T-helper 2 cell treated with Interferon-gamma antibody and Interleukin-4, amounts not matched to agents 5 μg/mL and 100 μg/mL, for 36 hours (primary cell): ENCODE data around the gene ANXA7.
A peak's percentile ranks its signal among the peaks of the same experiment; 100 is the strongest.

Experiments used
- DNase-seq: peaks from one replicate; pipeline ENCODE4 v3.0.0; 2021; ENCODE audit warnings: low spot score
- H3K27ac Mint-ChIP-seq: one replicate; pipeline ENCODE4 v1.8.0; 2021; ENCODE audit warnings: mild to moderate bottlenecking, mixed read lengths
- H3K27me3 Mint-ChIP-seq: one replicate; pipeline ENCODE4 v1.8.0; 2021; ENCODE audit warnings: low read depth, mixed read lengths
- H3K36me3 Mint-ChIP-seq: one replicate; pipeline ENCODE4 v1.8.0; 2021; ENCODE audit warnings: low read depth, mixed read lengths
- H3K4me1 Mint-ChIP-seq: one replicate; pipeline ENCODE4 v1.8.0; 2021; ENCODE audit warnings: low read depth, mixed read lengths
- H3K4me3 Mint-ChIP-seq: one replicate; pipeline ENCODE4 v1.8.0; 2022; ENCODE audit warnings: mild to moderate bottlenecking, moderate library complexity, mixed read lengths
- H3K9me3 Mint-ChIP-seq: one replicate; pipeline ENCODE4 v1.8.0; 2021; ENCODE audit warnings: mixed read lengths

Gene ANXA7

DNA sequence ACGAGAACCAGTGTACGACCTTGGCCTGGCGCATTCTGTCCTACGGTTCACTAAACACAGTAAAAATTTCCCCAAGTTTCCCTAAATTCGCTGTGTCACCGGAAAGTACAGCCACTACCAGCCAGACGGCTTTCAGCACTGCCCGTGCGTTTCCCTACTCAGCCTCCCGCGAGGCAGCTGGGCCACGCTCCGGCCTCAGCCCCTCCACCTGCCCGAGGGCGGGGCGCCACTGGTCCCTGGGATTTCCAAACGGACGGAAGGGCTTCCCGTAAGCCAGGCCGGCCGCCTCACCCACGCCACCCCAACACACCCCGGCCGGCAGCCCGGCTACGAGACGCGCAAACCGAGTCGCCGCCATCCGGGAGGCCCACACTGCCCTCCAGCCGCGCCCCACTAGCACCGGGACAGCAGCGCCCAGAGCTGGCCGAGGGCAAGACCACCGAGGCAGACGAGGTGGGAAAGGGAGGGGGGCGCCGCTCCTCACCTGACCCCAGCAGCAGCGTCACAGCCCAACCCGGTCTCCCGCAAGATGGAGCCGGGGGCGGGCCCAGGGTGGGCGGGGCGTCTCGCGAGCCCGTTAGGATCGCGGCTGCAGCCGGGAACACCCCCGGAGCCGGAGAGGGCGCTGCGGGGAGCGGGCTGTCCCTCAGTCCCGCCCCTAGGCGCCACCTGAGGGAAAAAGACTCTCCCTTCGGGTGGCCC is at the start of gene ANXA7:
Gene ANXA7 (minus strand): TSS at position 531 of the 702 bp plus-strand sequence. CDS start 13,202 bp downstream, outside the sequence.
- Mint-ChIP-seq H3K9me3 (no peaks in the 10 kb centered on the region), H3K36me3 (peaks cover 16% of the 10 kb centered on the region), H3K27me3 (no peaks in the 10 kb centered on the region), H3K4me3 (peak within 1 kb of the TSS; percentile 91), H3K4me1 (peaks cover 32% of the 10 kb centered on the region), H3K27ac (peak within 1 kb of the TSS; percentile 91)
- DNase-seq = peak; percentile 90

DNA sequence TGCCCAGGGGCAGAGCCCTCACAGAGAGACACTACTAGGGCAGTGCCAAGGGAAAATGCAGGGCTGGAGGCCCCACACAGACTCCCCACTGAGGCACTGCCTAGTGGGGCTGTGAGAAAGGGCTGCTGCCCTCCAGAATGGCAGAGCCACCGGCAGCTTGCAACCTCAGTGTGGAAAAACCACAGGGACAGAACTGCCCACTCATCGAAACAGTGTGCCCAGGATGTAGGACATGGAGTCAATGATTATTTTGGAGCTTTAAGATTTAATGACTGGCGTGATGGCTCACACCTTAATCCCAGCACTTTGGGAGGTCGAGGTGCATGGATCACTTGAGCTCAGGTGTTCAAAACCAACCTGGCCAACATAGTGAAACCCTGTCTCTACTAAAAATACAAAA is 47.0 kb upstream of the ANXA7 start:
- H3K27ac Mint-ChIP-seq = no peak overlapping the region
- H3K27me3 Mint-ChIP-seq = no peaks in the 10 kb centered on the region
- peaks cover 37% of the 10 kb centered on the region for H3K36me3 Mint-ChIP-seq
- peaks cover 2% of the 10 kb centered on the region for H3K4me1 Mint-ChIP-seq
- no peak for DNase-seq
- no peaks in the 10 kb centered on the region for H3K9me3 Mint-ChIP-seq
- H3K4me3 Mint-ChIP-seq = no peak overlapping the region

DNA sequence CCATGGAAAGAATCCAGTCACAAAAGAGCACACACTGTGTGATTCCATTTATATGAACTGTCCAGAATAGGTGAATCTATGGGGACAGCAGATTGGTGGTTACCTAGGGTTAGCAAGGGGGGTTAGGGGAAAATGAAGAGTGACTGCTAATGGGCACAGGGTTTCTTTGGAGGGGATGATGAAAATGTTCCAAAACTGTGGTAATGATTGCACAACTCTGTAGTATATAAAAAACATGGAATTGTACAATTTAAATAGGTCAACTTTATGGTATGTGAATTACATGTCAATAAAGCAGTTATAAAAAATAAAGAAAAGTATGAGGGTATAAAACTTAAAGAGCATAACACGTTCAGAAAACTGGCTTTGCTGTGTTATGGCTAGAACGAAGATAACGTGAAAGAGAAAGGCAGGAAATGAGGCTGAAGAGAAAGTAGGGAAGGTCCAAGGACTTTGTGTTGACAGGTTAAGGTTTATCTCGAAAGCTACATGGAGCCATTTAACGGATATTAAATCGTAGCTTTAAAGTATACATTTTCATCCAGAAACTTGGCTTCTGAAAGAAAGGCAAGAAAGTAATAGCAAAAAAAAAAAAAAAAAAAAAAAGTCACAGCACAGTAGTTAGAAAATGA is 45.9 kb upstream of the ANXA7 start:
- no peak for DNase-seq

DNA sequence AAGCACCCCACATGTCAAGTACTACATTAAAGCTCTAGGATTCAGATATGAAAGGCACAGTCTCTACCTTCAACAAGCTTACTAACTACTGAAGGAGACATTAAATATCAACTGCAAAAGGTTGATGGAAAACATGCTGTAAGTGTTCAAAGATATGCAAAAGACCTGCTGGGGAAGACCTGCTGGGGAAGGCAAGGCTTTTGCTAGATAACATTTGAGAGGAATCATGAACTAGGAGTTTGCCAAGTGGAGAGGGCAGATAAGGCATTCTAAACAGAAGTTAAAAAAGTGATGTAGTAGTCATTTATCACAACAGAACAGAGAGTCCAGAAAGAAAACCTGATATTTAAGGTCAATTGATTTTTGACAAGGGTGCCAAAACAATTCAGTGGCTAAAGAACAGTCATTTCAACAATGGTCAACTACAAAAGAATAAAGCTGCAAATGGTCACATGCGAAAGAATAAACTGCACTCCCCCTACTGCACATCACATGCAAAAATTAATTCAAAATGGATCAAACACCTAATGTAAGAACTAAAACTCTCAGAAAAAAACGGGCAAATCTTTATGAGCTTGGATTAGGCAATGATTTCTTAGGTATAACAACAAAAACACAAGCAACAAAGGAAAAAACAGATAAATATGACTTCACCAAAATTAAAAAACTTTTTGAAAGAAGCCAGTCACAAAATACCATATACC is 42.5 kb upstream of the ANXA7 start:
- H3K4me3 Mint-ChIP-seq = no peak overlapping the region
- no peak for DNase-seq
- peaks cover 2% of the 10 kb centered on the region for H3K4me1 Mint-ChIP-seq
- peaks cover 22% of the 10 kb centered on the region for H3K36me3 Mint-ChIP-seq
- H3K9me3 Mint-ChIP-seq = no peaks in the 10 kb centered on the region
- H3K27ac Mint-ChIP-seq = peak overlapping the region; percentile 37
- H3K27me3 Mint-ChIP-seq = no peaks in the 10 kb centered on the region

More for the DNA sequence above, 45.9 kb upstream of the ANXA7 start:
- H3K4me1 Mint-ChIP-seq = peaks cover 2% of the 10 kb centered on the region
- no peak overlapping the region for H3K27ac Mint-ChIP-seq
- no peaks in the 10 kb centered on the region for H3K9me3 Mint-ChIP-seq
- H3K4me3 Mint-ChIP-seq = no peak overlapping the region
- H3K36me3 Mint-ChIP-seq = peaks cover 32% of the 10 kb centered on the region
- no peaks in the 10 kb centered on the region for H3K27me3 Mint-ChIP-seq

DNA sequence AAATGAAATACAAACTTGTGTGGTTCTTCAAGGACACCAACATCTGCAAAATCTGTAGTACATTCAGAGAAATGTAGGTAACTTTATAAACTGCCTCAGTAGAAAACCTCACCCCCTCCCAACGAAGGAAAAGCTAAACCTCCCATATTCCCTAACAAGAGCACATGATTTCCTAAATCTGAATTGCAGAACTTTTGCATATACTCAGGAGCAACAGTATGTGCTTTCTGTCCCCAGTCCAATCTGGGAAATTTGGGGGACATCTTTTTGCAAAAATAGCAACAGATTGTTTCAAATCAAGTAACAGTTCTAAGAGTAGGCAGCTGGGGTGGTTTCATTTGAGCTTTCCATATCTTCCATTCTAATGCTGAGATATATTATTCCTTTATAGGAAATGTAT is 35.3 kb upstream of the ANXA7 start:
- no peaks in the 10 kb centered on the region for H3K27me3 Mint-ChIP-seq
- no peak overlapping the region for H3K4me3 Mint-ChIP-seq
- H3K4me1 Mint-ChIP-seq = peaks cover 4% of the 10 kb centered on the region
- no peaks in the 10 kb centered on the region for H3K9me3 Mint-ChIP-seq
- no peak for DNase-seq
- H3K36me3 Mint-ChIP-seq = peaks cover 27% of the 10 kb centered on the region
- no peak overlapping the region for H3K27ac Mint-ChIP-seq

DNA sequence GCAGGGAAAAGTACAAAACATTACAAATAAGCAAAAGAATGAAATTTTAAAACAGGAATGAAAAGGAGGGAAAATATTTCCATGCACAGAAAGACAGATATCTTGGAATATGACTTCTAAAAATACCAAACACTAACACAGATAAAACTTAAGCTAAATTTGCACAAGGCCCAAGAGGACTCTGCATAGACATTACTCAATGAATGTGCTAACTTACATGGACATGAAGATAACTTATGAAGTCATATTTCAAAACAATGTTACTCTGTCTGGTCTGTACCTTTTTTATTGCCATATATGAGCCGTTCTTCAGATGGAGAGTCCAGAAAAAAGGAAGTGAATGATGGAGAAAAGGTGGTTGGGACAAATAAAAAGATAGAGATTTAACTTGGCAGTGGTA is 34.5 kb upstream of the ANXA7 start:
- no peaks in the 10 kb centered on the region for H3K9me3 Mint-ChIP-seq
- H3K36me3 Mint-ChIP-seq = peaks cover 28% of the 10 kb centered on the region
- no peak overlapping the region for H3K27ac Mint-ChIP-seq
- no peak for DNase-seq
- no peak overlapping the region for H3K4me3 Mint-ChIP-seq
- H3K27me3 Mint-ChIP-seq = no peaks in the 10 kb centered on the region
- H3K4me1 Mint-ChIP-seq = peaks cover 4% of the 10 kb centered on the region

DNA sequence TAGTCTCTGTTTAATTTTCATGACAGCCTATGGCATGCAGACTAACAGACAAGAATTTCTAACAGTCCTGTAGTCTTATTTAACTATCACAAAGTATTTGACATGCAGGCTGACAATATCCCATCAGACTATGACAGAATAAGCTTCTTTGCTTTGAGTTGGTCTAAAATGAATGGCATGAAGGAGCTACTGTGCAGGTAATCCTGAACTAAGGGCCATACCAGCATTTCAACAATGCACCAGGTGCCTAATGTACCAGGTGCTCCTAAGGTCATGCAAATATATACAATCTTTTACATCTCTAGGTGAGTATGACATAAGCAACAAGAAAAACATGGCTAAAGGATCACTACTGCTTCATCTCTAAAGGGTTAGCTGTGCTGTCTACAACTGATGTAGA is 33.1 kb upstream of the ANXA7 start:
- DNase-seq = no peak
- H3K27ac Mint-ChIP-seq = no peak overlapping the region
- H3K36me3 Mint-ChIP-seq = peaks cover 31% of the 10 kb centered on the region
- no peaks in the 10 kb centered on the region for H3K27me3 Mint-ChIP-seq
- H3K4me1 Mint-ChIP-seq = peaks cover 4% of the 10 kb centered on the region
- H3K4me3 Mint-ChIP-seq = no peak overlapping the region
- H3K9me3 Mint-ChIP-seq = no peaks in the 10 kb centered on the region

DNA sequence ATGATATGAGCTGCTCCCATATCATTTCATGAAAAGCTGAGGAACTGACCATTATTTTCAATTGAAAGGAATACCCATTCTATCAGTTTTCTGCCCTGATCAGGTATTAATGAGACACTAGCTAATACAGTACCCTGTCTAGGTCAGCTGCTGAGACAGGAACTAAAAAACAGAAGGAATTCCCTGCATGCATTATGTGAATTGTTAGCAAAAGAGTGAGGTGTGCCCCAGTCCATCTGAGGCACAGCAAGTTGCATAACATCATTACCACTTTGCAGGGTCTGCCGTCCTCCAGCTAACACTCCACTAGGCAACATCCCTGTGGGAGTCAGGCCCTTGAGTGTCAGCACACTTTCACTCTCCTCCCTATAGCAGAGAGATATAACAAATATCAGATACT is 30.6 kb upstream of the ANXA7 start:
- peaks cover 30% of the 10 kb centered on the region for H3K36me3 Mint-ChIP-seq
- H3K4me1 Mint-ChIP-seq = no peaks in the 10 kb centered on the region
- no peaks in the 10 kb centered on the region for H3K27me3 Mint-ChIP-seq
- DNase-seq = no peak
- no peak overlapping the region for H3K4me3 Mint-ChIP-seq
- H3K27ac Mint-ChIP-seq = no peak overlapping the region
- no peaks in the 10 kb centered on the region for H3K9me3 Mint-ChIP-seq

DNA sequence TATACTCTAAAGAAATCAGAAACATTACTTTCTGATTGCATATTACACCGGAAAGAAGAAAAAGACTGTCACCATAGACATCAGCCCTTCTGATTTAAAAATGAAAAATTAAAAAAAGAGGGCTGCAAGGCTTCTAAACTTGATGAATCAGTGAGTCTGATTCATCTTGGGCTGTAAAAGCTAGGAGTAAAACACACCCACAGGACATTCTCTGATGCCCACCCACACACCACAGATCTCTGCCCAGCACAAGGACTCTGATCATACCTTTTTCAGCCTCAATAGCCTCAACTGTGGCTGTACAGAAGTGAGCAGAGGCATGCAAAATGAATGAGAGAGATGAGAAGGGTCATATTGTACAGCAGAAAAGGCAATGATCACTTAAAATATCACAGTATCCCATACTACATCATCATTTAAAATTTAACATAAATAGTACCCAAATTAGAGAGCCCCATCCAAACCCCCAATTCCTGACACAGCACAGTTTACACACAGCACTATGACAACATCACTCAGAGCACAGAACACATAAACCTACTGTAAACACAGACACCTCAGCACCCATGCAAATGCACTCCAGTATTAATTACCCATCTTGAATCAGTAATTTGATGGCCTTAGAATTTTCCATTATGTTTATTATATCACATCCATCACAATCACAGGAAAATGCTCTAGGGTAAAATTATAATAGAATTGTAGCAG is 25.9 kb upstream of the ANXA7 start:
- H3K36me3 Mint-ChIP-seq = peaks cover 25% of the 10 kb centered on the region
- DNase-seq = no peak
- H3K4me3 Mint-ChIP-seq = no peak overlapping the region
- H3K9me3 Mint-ChIP-seq = no peaks in the 10 kb centered on the region
- no peaks in the 10 kb centered on the region for H3K27me3 Mint-ChIP-seq
- H3K4me1 Mint-ChIP-seq = no peaks in the 10 kb centered on the region
- no peak overlapping the region for H3K27ac Mint-ChIP-seq

DNA sequence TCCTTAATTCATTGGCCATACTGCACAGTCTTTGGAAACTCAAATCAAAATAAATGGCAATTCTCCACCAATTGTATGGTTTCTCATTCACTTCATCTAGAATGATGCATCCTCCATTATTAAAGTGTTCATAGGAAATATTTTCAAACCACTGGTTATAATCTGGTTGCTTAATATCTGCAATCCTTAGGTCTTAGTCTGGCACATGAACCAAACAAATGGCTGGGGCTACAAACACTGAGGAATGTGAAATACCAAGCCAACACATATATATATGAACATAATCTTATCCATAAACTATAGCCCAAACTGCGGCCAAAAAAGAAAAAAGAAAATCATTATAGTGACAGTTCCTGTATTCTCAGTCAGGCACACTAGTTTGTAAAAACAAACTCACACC is 25.2 kb upstream of the ANXA7 start:
- DNase-seq = no peak
- Mint-ChIP-seq H3K27ac (no peak overlapping the region), H3K9me3 (no peaks in the 10 kb centered on the region), H3K27me3 (no peaks in the 10 kb centered on the region), H3K4me3 (no peak overlapping the region), H3K4me1 (no peaks in the 10 kb centered on the region), H3K36me3 (peaks cover 20% of the 10 kb centered on the region)

DNA sequence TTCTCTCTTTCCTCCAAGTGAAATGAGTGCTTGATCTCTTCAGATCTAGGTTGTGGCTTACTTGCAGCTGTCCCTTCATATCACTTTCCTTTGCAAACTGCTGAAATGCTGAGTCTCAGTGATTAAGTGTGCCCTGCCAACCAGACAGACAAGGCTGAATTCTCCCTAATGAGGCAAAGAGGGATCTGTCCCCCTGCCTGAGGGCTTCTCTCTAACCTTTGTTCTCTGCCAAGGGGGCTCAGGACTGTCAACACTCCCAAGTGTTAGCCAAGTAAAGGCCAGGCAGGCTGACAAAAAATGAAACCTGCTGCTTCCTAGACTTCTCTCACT is 19.6 kb upstream of the ANXA7 start, which contains the start of gene MSS51:
Gene MSS51 (minus strand): TSS at position 24 of the 330 bp plus-strand sequence. CDS start 5,277 bp downstream, outside the sequence.
- peaks cover 25% of the 10 kb centered on the region for H3K36me3 Mint-ChIP-seq
- peak within 1 kb of the TSS; percentile 8 for H3K4me3 Mint-ChIP-seq
- no peaks in the 10 kb centered on the region for H3K9me3 Mint-ChIP-seq
- H3K27ac Mint-ChIP-seq = peak within 1 kb of the TSS; percentile 48
- H3K27me3 Mint-ChIP-seq = no peaks in the 10 kb centered on the region
- DNase-seq = no peak
- H3K4me1 Mint-ChIP-seq = peaks cover 16% of the 10 kb centered on the region

DNA sequence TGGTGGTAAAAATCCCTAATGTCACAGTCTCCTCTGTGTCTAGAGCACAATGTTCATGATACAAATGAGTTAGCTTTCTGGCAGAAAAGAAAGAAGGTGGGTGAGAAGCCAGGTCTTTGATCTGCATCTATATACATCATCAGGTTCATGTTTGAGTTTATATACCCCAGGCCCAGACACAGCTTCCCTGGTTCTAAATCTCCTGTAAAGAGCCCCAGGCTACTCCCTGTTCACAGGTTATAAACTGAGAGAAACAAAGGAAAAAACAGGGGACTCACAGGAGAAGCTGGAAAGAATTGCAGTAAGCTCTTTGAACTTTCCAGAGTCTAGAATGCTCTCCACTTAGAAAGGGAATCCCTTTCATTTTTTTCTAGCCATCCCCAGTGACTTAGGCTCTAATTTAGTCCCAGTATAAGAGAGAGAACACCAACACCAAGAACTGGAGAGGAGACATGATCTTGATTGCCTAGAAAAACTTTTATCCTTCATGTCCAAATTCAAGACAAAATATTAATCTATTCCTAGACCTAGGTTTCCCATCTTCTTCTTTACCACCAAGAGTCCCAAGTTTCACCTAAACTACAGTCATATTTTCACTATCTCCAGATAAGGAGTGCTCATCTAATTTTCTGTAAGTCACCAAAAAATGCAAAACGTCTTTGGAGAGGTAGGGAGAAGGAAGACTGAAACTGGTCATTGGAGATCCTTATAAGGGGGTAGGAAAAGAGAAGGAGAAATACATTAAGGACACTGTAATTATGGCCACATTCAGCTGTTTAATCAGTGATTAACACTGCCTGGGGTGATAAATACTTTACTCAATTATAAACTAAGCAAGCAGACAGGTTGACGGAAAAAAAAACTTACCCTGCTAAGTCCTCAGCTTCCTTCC is 19.0 kb upstream of the ANXA7 start:
- Mint-ChIP-seq H3K27me3 (no peaks in the 10 kb centered on the region), H3K9me3 (no peaks in the 10 kb centered on the region)

DNA sequence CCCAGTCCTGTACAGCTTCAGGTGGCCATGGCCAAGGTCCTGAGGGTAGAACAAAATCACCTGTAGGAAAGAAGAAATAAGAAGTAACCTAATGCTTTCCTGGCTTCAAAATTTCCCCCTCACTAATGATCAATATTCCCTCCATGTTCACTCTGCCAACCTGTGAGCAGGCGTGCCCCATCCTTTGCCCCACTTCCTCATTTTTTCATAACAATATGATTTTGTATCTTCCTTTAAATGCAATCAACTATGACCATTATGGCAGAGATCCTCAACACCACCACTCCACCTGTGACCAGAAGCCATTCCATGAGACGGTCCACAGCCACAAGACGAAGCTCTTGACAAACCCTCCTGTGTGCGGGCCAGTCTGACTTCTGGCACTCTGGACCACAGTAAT is 12.5 kb upstream of the ANXA7 start:
- Mint-ChIP-seq H3K9me3 (no peaks in the 10 kb centered on the region), H3K36me3 (peaks cover 47% of the 10 kb centered on the region), H3K4me3 (no peak overlapping the region), H3K27ac (no peak overlapping the region), H3K27me3 (no peaks in the 10 kb centered on the region), H3K4me1 (no peaks in the 10 kb centered on the region)
- no peak for DNase-seq

More for the DNA sequence above, 19.0 kb upstream of the ANXA7 start:
- Mint-ChIP-seq H3K4me3 (no peak overlapping the region), H3K36me3 (peaks cover 26% of the 10 kb centered on the region), H3K27ac (no peak overlapping the region), H3K4me1 (peaks cover 16% of the 10 kb centered on the region)
- no peak for DNase-seq
